ENCODE results near the gene SORBS1. TPM values are rescaled to one million over a fixed set of nuclear protein-coding genes. Genes with fewer than 3 reads are reported as not detected.
A peak's percentile ranks its signal among the peaks of the same experiment; 100 is the strongest.

Gene SORBS1
- total and polyA plus RNA-seq, 4 donors = 13.1 to 68.9 (median 44.0) TPM

GRCh38 chr10:95289003-95289920 is 271.9 kb downstream of the SORBS1 start:
- ATAC-seq (ENCODE audit: insufficient read depth, low FRiP score) (no peak), DNase-seq (no peak)
- H3K9ac ChIP-seq (ENCODE audit: insufficient read depth in 1 of 2, low read length in 2 of 2) = peak overlapping the region in 1 of 2 donors; percentile 34

GRCh38 chr10:95288303-95288702 is 272.9 kb downstream of the SORBS1 start:
- Histone ChIP-seq H3K9ac (ENCODE audit: insufficient read depth in 1 of 2, low read length in 2 of 2) (no peak overlapping the region), H3K27me3 (ENCODE audit: control insufficient read depth in 3 of 3, insufficient read depth in 3 of 3, low read length in 2 of 3) (no peaks in the 10 kb centered on the region), H3K27ac (ENCODE audit: low read depth in 1 of 2, low read length in 1 of 2) (peak overlapping the region; percentile 60 to 96), H3K4me1 (ENCODE audit: control insufficient read depth in 5 of 5, insufficient read depth in 5 of 5, low read length in 5 of 5) (peaks cover 3 to 30% (median 11%) of the 10 kb centered on the region in 5 donors), H3K36me3 (ENCODE audit: control insufficient read depth in 4 of 4, insufficient read depth in 4 of 4, low read length in 4 of 4) (no peaks in the 10 kb centered on the region), H3K9me3 (ENCODE audit: control insufficient read depth in 4 of 4, insufficient read depth in 3 of 4, low read length in 3 of 4) (no peaks in the 10 kb centered on the region), H3K4me3 (no peak overlapping the region)
- 63 to 77% methylated on average over 1 of the region's 1 CpG for WGBS, 2 donors
- no peak for ATAC-seq (ENCODE audit: insufficient read depth, low FRiP score)
- TF ChIP-seq CTCF (IDR thresholded peaks at IDR 0.05; ENCODE audit: control extremely low read depth, extremely low read depth) = no peak
- no peak for DNase-seq

More at GRCh38 chr10:95289003-95289920, 271.9 kb downstream of the SORBS1 start:
- Histone ChIP-seq H3K9me3 (ENCODE audit: control insufficient read depth in 4 of 4, insufficient read depth in 3 of 4, low read length in 3 of 4) (no peaks in the 10 kb centered on the region), H3K36me3 (ENCODE audit: control insufficient read depth in 4 of 4, insufficient read depth in 4 of 4, low read length in 4 of 4) (no peaks in the 10 kb centered on the region), H3K4me3 (peak overlapping the region; percentile 71), H3K27me3 (ENCODE audit: control insufficient read depth in 3 of 3, insufficient read depth in 3 of 3, low read length in 2 of 3) (no peaks in the 10 kb centered on the region), H3K4me1 (ENCODE audit: control insufficient read depth in 5 of 5, insufficient read depth in 5 of 5, low read length in 5 of 5) (peaks cover 3 to 30% (median 11%) of the 10 kb centered on the region in 5 donors), H3K27ac (ENCODE audit: low read depth in 1 of 2, low read length in 1 of 2) (peak overlapping the region; percentile 84 to 96)
- no peak for TF ChIP-seq CTCF (IDR thresholded peaks at IDR 0.05; ENCODE audit: control extremely low read depth, extremely low read depth)
- 49 to 73% methylated on average over 12 of the region's 12 CpGs for WGBS, 2 donors

GRCh38 chr10:95287281-95287680 is 273.9 kb downstream of the SORBS1 start:
- Histone ChIP-seq H3K27ac (ENCODE audit: low read depth in 1 of 2, low read length in 1 of 2) (peak overlapping the region; percentile 39 to 80), H3K4me1 (ENCODE audit: control insufficient read depth in 5 of 5, insufficient read depth in 5 of 5, low read length in 5 of 5) (peaks cover 3 to 30% (median 11%) of the 10 kb centered on the region in 5 donors)
- ATAC-seq (ENCODE audit: insufficient read depth, low FRiP score) = no peak

More at GRCh38 chr10:95287281-95287680, 273.9 kb downstream of the SORBS1 start:
- TF ChIP-seq CTCF (IDR thresholded peaks at IDR 0.05; ENCODE audit: control extremely low read depth, extremely low read depth) = no peak
- Histone ChIP-seq H3K9ac (ENCODE audit: insufficient read depth in 1 of 2, low read length in 2 of 2) (no peak overlapping the region), H3K27me3 (ENCODE audit: control insufficient read depth in 3 of 3, insufficient read depth in 3 of 3, low read length in 2 of 3) (no peaks in the 10 kb centered on the region), H3K36me3 (ENCODE audit: control insufficient read depth in 4 of 4, insufficient read depth in 4 of 4, low read length in 4 of 4) (peaks cover 0 to 1% (median 0%) of the 10 kb centered on the region in 4 donors), H3K4me3 (no peak overlapping the region), H3K9me3 (ENCODE audit: control insufficient read depth in 4 of 4, insufficient read depth in 3 of 4, low read length in 3 of 4) (no peaks in the 10 kb centered on the region)
- WGBS, 2 donors = 33 to 53% methylated on average over 3 of the region's 3 CpGs
- no peak for DNase-seq

Measured in lung (tissue), 12 donors.